GM20431 (cell line): Measurements from ENCODE around the gene PRUNE2.

Experiments
- in situ Hi-C: fragments of 300-500 bp; cut with MseI, MboI; formaldehyde crosslinking; loops from one replicate; pipeline ENCODE4 v1.15.0; 2020; ENCODE audit warnings: low sequenced_read_pairs; ENCODE audit not compliant: unreplicated experiment

The PRUNE2 gene

GRCh38 chr9:76704593-76705204, 201.2 kb downstream of the PRUNE2 start:
- in situ Hi-C loops, result no loop called here

GRCh38 chr9:76703270-76703669, 202.6 kb downstream of the PRUNE2 start:
- in situ Hi-C loops, result no loop called here

- in situ Hi-C loops, result no loop called here
Observed at GRCh38 chr9:76701441-76702039, 204.4 kb downstream of the PRUNE2 start.

GRCh38 chr9:76700916-76701315, 205.0 kb downstream of the PRUNE2 start:
- in situ Hi-C loops, result no loop called here

GRCh38 chr9:76699971-76700370, 205.9 kb downstream of the PRUNE2 start:
- in situ Hi-C loops, result no loop called here

- in situ Hi-C loops, result no loop called here
Observed at GRCh38 chr9:76697554-76697953, 208.4 kb downstream of the PRUNE2 start.

GRCh38 chr9:76697081-76697480, 208.8 kb downstream of the PRUNE2 start:
- in situ Hi-C loops, result no loop called here

- in situ Hi-C loops, result no loop called here
Observed at GRCh38 chr9:76693912-76694311, 212.0 kb downstream of the PRUNE2 start.

GRCh38 chr9:76692458-76693129, 213.3 kb downstream of the PRUNE2 start:
- in situ Hi-C loops, result no loop called here

- in situ Hi-C loops, result no loop called here
Observed at GRCh38 chr9:76691517-76692313, 214.2 kb downstream of the PRUNE2 start.

GRCh38 chr9:76690973-76691370, 214.9 kb downstream of the PRUNE2 start:
- in situ Hi-C loops, result no loop called here

- in situ Hi-C loops, result no loop called here
Observed at GRCh38 chr9:76690246-76690972, 215.5 kb downstream of the PRUNE2 start.

- in situ Hi-C loops, result no loop called here
Observed at GRCh38 chr9:76688471-76689238, 217.3 kb downstream of the PRUNE2 start.

GRCh38 chr9:76687861-76688391, 218.0 kb downstream of the PRUNE2 start:
- in situ Hi-C loops, result no loop called here

GRCh38 chr9:76686756-76687155, 219.2 kb downstream of the PRUNE2 start:
- in situ Hi-C loops, result no loop called here

- in situ Hi-C loops, result no loop called here
Observed at GRCh38 chr9:76684213-76684612, 221.7 kb downstream of the PRUNE2 start.

- in situ Hi-C loops, result no loop called here
Observed at GRCh38 chr9:76681556-76681955, 224.4 kb downstream of the PRUNE2 start.

- in situ Hi-C loops, result no loop called here
Observed at GRCh38 chr9:76680716-76681425, 225.0 kb downstream of the PRUNE2 start.
